Esophagus (tissue), 2 donors: ENCODE data around the gene ABHD12. TPM values are rescaled to one million over a fixed set of nuclear protein-coding genes. Genes with fewer than 3 reads are reported as not detected.
A peak's percentile ranks its signal among the peaks of the same experiment; 100 is the strongest.

Source experiments
- H3K27ac ChIP-seq, 2 donors: one replicate each; pipeline ENCODE4 v1.5.1; 2013; ENCODE audit warnings: low read depth in 2 of 2, mild to moderate bottlenecking in 2 of 2, inconsistent platforms in 1 of 2, low read length in 1 of 2, moderate library complexity in 1 of 2
- H3K27me3 ChIP-seq, 2 donors: one replicate each; pipeline ENCODE4 v1.6.1; 2013; ENCODE audit warnings: low read length in 2 of 2, control low read depth in 1 of 2, mild to moderate bottlenecking in 1 of 2; ENCODE audit not compliant: insufficient read depth in 2 of 2, control insufficient read depth in 1 of 2
- H3K36me3 ChIP-seq, 2 donors: one replicate each; pipeline ENCODE4 v1.6.1; 2013; ENCODE audit warnings: low read length in 1 of 2; ENCODE audit not compliant: control insufficient read depth in 2 of 2, insufficient read depth in 2 of 2
- H3K4me1 ChIP-seq, 2 donors: one replicate each; pipeline ENCODE4 v1.6.1; 2013; ENCODE audit warnings: low read length in 1 of 2; ENCODE audit not compliant: control insufficient read depth in 2 of 2, insufficient read depth in 2 of 2
- H3K4me3 ChIP-seq, 2 donors: one replicate each; pipeline ENCODE4 v1.5.1; 2013; ENCODE audit warnings: low read length in 2 of 2, mild to moderate bottlenecking in 2 of 2, low read depth in 1 of 2, moderate library complexity in 1 of 2
- H3K9me3 ChIP-seq, 2 donors: one replicate each; pipeline ENCODE4 v1.6.1; 2013; ENCODE audit warnings: mild to moderate bottlenecking in 2 of 2, low read depth in 1 of 2, low read length in 1 of 2, moderate library complexity in 1 of 2; ENCODE audit not compliant: control insufficient read depth in 2 of 2, insufficient read depth in 1 of 2
- WGBS, 2 donors: extraction: QIAGEN DNeasy Blood & Tissue Kit; methylation state at CpG; one replicate each; pipeline ENCODE4 v1.1.7; 2013; 5-methylcytosine and 5-hydroxymethylcytosine counted together
- polyA plus RNA-seq, 2 donors: library from polyadenylated mRNA; stranded (reverse); fragments of 200-250 nt; gene quantifications; one replicate each; pipeline ENCODE4 v1.2.3, GENCODE V29; 2013
- donor health status: healthy with polysubstance abuse.
- donor health status: Bipolar disorder and iron deficiency.

The ABHD12 gene
- polyA plus RNA-seq, 2 donors: 36.9 to 42.3 TPM

DNA sequence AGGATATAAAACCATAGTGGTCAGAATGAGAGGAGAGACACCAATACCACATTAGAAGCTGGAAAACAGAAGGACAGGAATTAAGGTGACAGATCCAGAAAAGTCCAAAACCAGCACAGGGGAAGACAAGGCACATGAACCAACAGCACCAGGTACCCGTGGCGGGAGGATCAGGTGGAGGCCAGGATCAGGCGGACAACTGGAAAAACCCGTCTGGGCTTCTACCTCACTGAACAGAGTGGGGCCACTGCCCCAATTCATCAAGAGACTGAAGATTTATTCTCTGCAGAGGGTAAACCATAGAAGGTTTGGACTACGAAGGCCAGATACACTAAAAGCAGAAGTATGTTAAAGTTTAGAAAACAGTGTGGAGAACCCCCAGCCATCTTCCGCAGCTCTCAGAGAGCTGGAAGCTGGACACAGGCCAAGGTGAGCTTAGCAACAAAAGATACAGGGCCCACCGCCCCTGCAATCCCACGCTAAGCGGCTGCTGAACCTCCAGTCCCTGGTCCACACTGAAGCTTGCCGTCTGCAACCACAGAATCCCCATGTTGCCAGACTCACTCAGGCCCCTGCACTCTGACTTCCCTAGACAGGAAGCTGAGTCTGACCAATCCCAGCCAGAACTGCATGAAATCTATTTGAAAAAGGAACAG, 29.9 kb downstream of the ABHD12 start:
- H3K36me3 ChIP-seq: no peaks in the 10 kb centered on the region
- WGBS, 2 donors: 66 to 73% methylated on average over 10 of the region's 10 CpGs
- peak overlapping the region in 1 of 2 donors; percentile 61 for H3K27ac ChIP-seq
- H3K4me1 ChIP-seq: peaks cover 0 to 5% of the 10 kb centered on the region in 2 donors
- H3K9me3 ChIP-seq: no peaks in the 10 kb centered on the region
- H3K27me3 ChIP-seq: no peaks in the 10 kb centered on the region
- H3K4me3 ChIP-seq: no peak overlapping the region

DNA sequence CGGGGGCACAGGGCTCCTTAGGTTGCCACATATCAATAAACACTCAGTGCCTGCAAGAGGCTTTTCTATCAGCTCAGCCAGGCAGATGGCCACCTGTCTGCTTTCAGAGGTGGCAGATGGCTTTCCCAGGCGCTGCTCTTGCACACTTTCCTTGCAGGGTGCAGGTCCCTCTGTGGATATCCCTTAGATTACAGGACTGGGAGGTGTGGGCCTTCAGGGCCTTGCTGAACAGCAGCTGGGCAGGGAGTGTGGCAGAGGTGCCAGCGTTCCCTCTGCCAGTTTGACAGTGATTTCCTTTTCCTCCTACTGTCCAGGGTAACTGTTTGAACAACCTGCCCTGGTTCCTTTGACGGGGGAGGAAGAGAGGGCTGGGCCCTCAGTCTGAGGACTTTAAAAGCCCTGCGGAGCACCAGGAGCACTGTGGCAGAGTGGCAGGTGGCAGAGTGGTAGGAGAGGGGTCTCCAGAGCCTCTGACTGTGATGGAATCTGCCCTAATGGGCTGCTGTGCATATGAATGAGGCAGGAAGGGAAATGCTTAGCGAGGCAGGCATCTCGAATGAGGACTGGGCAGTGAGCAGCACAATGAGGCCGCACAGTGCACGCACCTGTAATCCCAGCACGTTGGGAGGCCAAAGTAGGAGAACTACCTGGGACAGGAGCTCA, 34.2 kb downstream of the ABHD12 start:
- H3K4me3 ChIP-seq: no peak overlapping the region
- H3K4me1 ChIP-seq: peaks cover 4 to 10% of the 10 kb centered on the region in 2 donors
- no peak overlapping the region for H3K27ac ChIP-seq
- H3K27me3 ChIP-seq: no peaks in the 10 kb centered on the region
- 67 to 84% methylated on average over 10 of the region's 10 CpGs for WGBS, 2 donors
- H3K9me3 ChIP-seq: no peaks in the 10 kb centered on the region
- H3K36me3 ChIP-seq: no peaks in the 10 kb centered on the region

DNA sequence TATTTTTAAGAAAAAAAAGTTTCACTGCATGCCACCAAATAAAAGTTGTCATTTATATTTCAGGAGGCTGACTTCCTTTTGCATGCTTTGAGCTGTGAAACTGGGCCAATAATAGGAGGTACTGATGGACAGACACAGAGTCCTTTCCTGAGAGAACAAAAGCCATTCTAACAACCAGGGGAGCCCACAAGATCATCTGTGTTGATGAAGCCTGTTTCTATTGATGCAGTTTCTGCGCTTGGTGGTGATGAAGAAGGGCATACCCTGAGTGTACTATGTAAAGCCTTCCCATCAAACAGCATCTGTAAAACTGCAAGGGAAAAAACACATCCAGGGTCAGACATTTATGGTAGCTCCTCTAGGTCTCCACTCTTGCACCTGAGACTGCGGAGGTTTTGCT, 34.8 kb downstream of the ABHD12 start:
- no peak overlapping the region for H3K4me3 ChIP-seq
- peaks cover 4 to 10% of the 10 kb centered on the region in 2 donors for H3K4me1 ChIP-seq
- 96 to 97% methylated on average over 2 of the region's 2 CpGs for WGBS, 2 donors
- no peaks in the 10 kb centered on the region for H3K9me3 ChIP-seq
- no peaks in the 10 kb centered on the region for H3K36me3 ChIP-seq
- no peaks in the 10 kb centered on the region for H3K27me3 ChIP-seq
- H3K27ac ChIP-seq: no peak overlapping the region

DNA sequence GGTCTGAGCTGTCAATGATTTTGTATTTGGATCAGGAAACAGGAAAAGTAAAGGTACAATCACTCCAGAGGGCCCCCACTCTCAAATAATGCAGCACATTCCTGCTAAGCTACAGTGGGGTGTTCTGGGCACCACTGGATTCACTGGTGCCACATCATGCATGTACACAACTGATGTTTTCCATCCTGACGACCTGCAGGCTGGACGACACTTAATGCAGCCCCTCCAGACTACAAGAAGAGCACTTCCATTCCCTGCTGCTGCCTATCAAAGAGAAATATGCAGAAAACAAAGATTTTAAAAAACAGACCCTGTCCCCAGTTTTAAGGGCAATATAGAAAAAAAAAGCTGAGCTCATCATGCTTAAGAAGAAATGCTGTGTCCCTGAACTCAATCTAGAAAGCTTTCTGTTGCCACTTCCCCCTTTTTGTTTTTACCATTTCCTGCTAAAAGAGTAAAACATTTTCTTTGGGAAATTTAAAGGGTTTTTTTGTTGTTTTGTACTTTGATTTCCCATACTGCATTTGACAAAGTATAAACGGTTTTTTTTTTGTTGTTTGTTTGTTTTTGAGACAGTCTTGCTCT, 35.5 kb downstream of the ABHD12 start:
- no peaks in the 10 kb centered on the region for H3K9me3 ChIP-seq
- H3K4me3 ChIP-seq: no peak overlapping the region
- H3K27me3 ChIP-seq: no peaks in the 10 kb centered on the region
- H3K36me3 ChIP-seq: no peaks in the 10 kb centered on the region
- WGBS, 2 donors: 62 to 65% methylated on average over 3 of the region's 3 CpGs
- H3K4me1 ChIP-seq: peaks cover 4 to 10% of the 10 kb centered on the region in 2 donors
- H3K27ac ChIP-seq: no peak overlapping the region

DNA sequence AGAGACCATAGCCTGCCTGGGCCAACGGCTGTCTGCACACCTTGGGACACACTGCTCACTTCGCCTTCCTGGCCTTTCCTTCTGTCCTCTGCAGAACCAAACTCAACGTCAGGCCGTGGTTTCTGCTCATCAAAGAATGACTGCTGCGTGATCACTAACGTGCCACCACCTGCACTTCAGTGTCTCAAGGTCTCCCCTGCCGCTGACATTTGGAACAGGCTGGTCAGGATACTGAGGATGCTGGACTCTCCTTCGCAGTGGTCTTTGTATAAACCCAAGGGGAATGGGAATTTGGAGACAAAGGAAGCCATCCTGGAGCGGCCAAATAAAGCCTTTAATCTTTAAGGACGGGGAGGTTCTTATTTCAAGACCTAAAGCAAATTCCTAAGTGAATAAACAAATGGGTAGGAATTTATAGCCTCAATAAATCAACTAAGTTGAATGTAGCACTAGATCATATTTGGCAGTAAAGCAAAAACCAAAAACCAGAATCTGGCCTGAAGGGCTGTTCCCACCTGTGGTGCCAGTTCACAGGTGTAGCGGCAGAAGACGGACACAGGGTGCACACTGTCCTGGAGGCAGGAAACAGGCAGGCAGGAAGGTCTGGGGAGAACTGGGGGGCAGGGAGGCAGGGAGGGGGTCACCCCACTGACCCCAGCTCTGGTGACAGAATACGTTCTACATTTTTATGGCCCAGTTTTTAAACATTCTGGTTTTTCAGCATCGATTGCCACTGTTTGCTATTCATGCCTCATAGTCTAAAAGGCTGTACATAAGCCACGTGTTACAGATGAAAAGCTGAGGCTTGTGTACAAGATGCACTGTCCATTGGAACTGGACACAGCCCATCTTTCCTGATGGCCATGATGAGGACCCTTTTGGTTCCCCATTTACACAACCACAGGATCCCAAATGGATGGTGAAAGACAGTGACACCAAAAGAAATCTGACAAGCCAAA, 36.6 kb downstream of the ABHD12 start:
- WGBS, 2 donors: 45 to 49% methylated on average over 15 of the region's 15 CpGs

DNA sequence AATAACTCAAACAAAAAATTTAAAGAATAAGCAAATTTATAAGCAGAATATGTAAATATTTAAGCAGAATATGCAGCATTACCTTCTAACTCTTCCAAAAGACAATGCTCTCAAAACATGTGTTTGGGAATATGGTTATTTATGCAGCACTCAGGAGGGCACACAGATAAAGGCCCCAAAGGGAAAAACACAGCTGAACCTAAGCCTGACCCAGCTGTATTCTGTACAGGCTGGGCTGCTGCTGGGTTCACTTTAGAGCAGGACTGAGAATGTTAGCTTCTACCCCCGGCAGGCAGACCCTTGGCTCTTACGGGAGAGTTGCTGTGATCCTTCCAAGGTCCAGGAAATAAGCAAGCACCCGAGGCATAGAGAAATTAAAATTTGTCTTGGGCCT, 37.3 kb downstream of the ABHD12 start:
- WGBS, 2 donors: 28 to 34% methylated on average over 3 of the region's 3 CpGs
- no peaks in the 10 kb centered on the region for H3K27me3 ChIP-seq
- H3K4me1 ChIP-seq: peaks cover 4 to 10% of the 10 kb centered on the region in 2 donors
- no peaks in the 10 kb centered on the region for H3K36me3 ChIP-seq
- H3K4me3 ChIP-seq: no peak overlapping the region
- no peaks in the 10 kb centered on the region for H3K9me3 ChIP-seq
- no peak overlapping the region for H3K27ac ChIP-seq

More for the DNA sequence above, 36.6 kb downstream of the ABHD12 start:
- H3K9me3 ChIP-seq: no peaks in the 10 kb centered on the region
- H3K4me3 ChIP-seq: no peak overlapping the region
- peaks cover 4 to 10% of the 10 kb centered on the region in 2 donors for H3K4me1 ChIP-seq
- no peaks in the 10 kb centered on the region for H3K27me3 ChIP-seq
- H3K36me3 ChIP-seq: no peaks in the 10 kb centered on the region
- no peak overlapping the region for H3K27ac ChIP-seq

DNA sequence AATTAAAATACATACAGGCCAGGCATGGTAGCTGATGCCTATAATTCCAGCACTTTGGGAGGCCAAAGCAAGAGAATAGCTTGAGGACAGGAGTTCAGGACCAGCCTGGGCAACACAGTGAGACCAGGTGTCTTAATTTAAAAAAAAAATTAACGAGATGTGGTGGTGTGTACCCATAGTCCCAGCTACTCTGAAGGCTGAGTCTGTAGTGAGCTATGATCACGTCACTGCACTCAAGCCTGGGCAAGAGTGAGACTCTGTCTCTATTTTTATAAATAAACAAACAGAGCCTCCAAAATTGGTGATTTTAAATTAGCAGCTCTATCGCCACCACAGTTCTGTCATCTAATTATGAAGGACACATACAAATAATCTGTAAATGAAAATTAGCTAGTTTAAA, 37.9 kb downstream of the ABHD12 start:
- Histone ChIP-seq H3K27ac (no peak overlapping the region), H3K27me3 (no peaks in the 10 kb centered on the region), H3K4me1 (peaks cover 4 to 10% of the 10 kb centered on the region in 2 donors), H3K4me3 (no peak overlapping the region), H3K9me3 (no peaks in the 10 kb centered on the region), H3K36me3 (no peaks in the 10 kb centered on the region)
- WGBS, 2 donors: 77 to 78% methylated on average over 3 of the region's 3 CpGs

DNA sequence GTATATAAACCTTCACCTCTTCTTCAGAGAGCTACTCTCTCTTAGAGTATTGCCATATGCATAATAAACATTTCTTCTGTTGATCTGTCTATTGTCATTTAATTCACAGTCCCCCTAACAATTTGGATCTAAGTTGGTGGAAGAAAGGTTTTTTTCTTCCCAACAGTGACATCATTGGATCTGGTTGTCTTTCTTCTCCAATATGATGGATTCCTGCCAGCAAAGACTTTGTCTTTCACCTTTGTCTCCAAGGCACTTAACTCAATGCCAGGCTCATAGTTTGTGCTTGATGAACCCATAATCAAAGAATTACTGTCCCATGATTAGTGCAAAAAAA, 39.6 kb downstream of the ABHD12 start:
- H3K4me1 ChIP-seq: peaks cover 4 to 5% of the 10 kb centered on the region in 2 donors
- no peak overlapping the region for H3K4me3 ChIP-seq
- H3K9me3 ChIP-seq: no peaks in the 10 kb centered on the region
- H3K27ac ChIP-seq: no peak overlapping the region
- H3K27me3 ChIP-seq: no peaks in the 10 kb centered on the region
- no peaks in the 10 kb centered on the region for H3K36me3 ChIP-seq

DNA sequence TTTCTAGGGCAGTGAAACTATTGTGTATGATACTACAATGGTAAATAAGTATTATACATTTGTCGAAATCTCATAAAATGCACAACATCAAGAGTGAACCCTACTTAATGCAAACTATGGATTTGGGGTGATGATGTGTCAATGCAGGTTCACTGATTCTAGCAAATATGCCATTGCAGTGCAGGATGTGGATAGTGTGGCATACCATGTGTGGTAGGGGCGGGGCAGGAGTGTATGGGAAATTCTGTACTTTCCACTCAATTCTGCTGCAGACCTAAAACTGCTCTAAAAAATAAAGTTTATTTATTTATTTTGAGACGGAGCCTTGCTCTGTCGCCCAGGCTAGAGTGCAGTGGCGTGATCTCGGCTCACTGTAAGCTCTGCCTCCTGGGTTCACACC, 44.3 kb downstream of the ABHD12 start:
- no peaks in the 10 kb centered on the region for H3K9me3 ChIP-seq
- no peaks in the 10 kb centered on the region for H3K36me3 ChIP-seq
- H3K27ac ChIP-seq: no peak overlapping the region
- no peak overlapping the region for H3K4me3 ChIP-seq
- H3K4me1 ChIP-seq: no peaks in the 10 kb centered on the region
- H3K27me3 ChIP-seq: no peaks in the 10 kb centered on the region
- 91 to 96% methylated on average over 6 of the region's 6 CpGs for WGBS, 2 donors
